NCI-H2029 treated with DMSO at 0.1 percent for 48 hours (cell line): ENCODE measurements around the gene CGB5.
"Not testable (repeated sequence)": the region's sequence is repeated elsewhere in the genome, so short reads cannot be mapped to it uniquely, and the experiment has no call there.

ENCODE experiments used
- DNase-seq: peaks from one replicate; lab custom pipeline; 2025; lab: John Stamatoyannopoulos, UW

CGB5 gene

DNA sequence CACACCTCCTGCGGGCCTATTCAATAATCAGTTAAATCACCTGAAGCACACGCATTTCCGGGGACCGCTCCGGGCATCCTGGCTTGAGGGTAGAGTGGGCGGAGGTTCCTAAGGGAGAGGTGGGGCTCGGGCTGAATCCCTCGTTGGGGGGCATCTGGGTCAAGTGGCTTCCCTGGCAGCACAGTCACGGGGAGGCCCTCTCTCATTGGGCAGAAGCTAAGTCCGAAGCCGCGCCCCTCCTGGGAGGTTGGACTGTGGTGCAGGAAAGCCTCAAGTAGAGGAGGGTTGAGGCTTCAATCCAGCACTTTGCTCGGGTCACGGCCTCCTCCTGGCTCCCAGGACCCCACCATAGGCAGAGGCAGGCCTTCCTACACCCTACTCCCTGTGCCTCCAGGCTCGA, at the start of gene CGB5:
CGB5 (plus strand) TSS at position 301 of the 400 bp plus-strand sequence. CDS start 362 bp downstream, outside the sequence.
- DNase-seq = not testable (repeated sequence)

DNA sequence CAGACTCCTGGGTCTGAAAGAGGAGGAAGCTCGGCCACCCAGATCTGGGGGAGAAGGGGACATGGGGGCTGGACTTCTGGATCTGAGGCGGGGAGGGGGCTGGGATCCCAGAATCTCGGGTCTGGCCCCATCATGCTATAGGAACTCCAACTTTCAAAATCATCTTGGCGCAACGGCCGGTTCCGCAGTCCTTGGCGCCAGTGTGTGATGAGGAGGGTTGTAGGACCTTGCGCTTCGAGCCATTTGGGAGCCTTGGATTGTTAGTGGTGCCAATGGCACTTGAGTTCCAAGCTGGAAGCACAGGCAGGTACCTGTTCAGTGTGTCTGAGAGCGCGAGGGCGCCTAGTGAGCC, 49.6 kb upstream of the CGB5 start:
- no peak for DNase-seq

DNA sequence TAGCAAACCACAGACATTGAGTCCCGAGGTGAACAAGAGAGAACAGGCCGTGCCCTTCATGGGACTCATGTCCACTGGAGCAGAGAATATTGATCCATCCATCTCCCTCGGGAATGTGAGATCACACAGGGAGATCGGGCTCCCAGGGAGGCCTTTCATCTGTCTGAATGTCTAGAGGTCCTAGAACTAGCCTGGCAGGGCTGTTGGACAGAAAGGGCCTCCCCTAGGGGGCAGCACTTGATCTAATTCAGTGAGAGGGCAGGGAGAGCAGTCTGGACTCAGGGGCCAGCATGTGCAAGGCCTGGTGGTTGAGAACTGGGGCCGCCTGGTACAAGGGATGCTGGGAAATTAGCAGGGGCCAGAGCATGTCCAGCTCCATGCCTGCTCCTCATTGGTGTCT, 45.7 kb upstream of the CGB5 start:
- DNase-seq = no peak

DNA sequence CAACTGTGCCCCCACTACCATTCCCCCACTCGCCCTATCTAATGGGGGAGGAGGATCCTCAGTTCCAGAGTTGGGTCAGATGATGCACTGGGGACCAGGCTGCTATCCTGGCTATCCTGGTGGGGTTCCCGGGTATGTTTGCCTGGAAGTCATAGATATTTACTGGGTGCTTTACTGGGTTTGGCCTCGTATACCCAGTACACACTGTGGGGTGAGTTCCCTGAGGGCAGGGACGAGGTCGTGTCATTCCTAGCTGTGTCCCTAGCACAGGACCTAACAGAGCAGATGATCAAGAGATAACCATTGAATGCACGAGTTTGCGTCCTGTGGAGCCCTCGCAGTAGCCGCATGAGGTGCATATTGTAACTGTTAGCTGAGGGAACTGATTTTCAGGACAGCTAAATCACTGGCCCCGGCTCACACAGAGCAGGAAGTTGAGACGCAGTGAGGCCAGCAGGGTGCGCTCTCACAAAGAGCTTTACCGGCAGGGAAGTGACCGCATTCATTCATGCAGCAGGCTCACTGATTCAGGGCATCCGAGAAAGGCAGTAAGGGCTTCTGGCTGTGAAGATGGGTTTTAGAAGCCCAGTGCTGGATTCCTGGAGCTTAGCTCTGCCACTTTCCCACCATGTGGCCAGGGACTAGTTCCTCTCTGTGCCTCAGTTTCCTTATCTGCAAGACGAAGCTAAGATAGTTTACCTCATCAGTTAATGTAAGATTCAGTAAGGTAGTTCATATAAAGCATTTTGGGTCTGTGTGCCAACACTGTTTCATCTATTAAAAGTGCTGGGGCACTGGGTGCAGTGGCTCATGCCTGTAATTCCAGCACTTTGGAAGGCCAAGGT, 43.9 kb upstream of the CGB5 start:
- DNase-seq = no peak

DNA sequence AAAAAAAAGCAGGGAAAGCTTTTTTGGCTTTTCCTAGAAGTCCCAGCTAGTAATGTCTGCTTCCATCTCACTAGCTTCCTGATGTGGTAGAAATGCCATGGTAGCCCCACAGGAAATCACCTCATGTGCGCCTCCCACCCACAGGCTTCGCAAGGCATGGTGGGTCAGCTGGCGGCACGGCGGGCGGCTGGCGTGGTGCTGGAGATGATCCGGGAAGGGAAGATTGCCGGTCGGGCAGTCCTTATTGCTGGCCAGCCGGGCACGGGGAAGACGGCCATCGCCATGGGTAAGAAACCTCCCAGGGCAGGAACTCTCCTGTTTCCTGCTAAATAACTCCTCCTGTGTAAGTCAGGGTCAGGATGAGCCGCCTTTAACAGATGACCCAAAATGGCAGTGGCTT, 39.5 kb upstream of the CGB5 start:
- no peak for DNase-seq

GRCh38 chr19:49004964-49005614, 38.6 kb upstream of the CGB5 start:
- no peak for DNase-seq

DNA sequence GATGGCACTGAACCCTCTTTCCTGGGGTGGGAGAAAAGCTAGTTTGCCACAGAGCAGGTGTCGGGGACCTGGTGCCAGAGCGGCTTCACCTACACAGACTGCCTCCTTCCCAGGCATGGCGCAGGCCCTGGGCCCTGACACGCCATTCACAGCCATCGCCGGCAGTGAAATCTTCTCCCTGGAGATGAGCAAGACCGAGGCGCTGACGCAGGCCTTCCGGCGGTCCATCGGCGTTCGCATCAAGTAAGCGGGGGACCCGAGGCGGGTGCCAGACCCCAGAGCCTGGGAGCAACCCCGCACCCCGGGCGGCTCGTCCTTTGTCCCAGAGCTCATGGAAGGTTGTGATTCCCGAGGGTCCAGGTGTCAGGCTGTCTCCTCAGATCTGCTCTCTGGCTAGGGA, 36.7 kb upstream of the CGB5 start:
- no peak for DNase-seq

DNA sequence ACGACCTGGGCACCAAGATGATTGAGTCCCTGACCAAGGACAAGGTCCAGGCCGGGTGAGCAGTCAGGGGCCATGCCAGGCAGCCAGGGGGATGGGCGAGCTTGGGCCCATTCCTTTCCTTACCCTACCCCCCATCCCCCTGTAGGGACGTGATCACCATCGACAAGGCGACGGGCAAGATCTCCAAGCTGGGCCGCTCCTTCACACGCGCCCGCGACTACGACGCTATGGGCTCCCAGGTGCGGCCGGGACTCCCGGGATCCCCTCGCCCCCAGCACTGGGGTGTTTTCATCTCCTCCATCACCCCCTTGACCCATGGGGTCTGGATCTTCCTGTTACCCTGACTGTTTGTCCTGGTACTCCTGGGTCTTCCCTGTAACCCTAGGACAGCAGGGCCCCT, 33.8 kb upstream of the CGB5 start:
- DNase-seq = no peak

GRCh38 chr19:49010453-49010852, 33.2 kb upstream of the CGB5 start:
- no peak for DNase-seq

DNA sequence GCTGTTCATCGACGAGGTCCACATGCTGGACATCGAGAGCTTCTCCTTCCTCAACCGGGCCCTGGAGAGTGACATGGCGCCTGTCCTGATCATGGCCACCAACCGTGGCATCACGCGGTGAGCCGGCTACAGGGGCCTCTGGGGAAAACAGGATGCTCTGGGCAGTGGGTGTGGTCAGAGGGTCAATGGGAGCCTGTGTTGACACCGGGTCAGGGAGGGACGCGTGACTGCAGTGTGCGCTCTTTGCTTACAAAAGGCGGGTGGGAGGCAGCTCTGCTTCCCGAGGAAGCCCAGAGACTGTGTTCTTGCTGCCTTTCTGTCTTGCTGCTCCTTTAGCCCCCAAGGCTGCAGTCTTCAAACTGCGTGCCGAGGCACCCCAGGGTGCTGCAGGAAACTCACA, 32.5 kb upstream of the CGB5 start:
- DNase-seq = no peak

DNA sequence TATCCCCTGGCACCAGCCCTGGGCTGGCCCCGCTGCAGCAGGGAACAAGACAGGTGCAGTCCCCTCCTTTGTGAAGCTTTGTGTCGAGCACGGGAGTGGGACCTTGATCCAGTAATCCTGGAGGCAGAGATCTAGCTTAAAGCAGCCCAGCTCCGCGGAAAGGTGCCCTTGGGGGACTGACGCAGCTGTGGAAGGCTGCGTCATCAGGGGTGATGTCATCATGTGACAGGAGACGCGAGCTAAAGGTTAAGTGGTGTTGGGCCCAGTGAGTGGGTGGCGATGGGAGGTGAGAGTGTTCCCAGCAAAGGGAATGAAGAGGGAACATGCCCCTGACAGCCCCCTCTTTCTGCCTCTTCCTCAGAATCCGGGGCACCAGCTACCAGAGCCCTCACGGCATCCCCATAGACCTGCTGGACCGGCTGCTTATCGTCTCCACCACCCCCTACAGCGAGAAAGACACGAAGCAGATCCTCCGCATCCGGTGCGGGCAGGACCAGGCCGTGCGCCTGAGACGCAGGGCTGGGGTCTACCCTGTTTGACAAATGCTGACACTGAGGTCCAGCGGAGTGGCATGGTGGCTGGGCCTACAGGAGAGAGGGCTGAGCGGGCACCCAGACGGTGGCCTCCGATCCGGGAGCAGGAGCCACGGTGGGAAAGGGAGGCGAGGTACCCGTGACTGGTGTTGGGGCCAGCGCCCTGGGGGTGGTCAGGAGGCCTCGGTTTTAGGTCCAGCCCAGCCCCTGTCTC, 29.4 kb upstream of the CGB5 start:
- DNase-seq = no peak

DNA sequence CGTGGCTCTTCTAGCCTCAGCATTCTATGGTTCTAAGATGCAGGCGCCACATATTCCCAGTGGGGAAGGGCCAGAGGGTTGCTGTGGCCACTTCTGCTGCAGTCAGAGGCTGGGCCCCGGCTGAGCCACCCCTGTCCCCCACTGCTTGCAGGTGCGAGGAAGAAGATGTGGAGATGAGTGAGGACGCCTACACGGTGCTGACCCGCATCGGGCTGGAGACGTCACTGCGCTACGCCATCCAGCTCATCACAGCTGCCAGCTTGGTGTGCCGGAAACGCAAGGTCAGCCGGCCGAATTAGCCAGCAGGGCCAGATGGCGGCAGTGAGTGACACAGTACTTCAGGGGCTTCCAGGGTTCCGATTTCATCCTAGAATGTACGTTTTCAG, 28.8 kb upstream of the CGB5 start:
- no peak for DNase-seq

GRCh38 chr19:49016067-49016839, 27.4 kb upstream of the CGB5 start:
- no peak for DNase-seq

- DNase-seq = no peak
These were observed 26.5 kb upstream of the CGB5 start, which contains the start of gene LHB for GRCh38 chr19:49017041-49017665. Gene LHB, minus strand, starts transcription at chr19:49017091. Its CDS starts 10 bp downstream, at chr19:49017081.

GRCh38 chr19:49017666-49018351, 25.8 kb upstream of the CGB5 start:
- no peak for DNase-seq

- not testable (repeated sequence) for DNase-seq
These were observed 25.0 kb upstream of the CGB5 start for GRCh38 chr19:49018388-49019241.

GRCh38 chr19:49019242-49019932, 24.3 kb upstream of the CGB5 start:
- DNase-seq = no peak

GRCh38 chr19:49020342-49020741, 23.3 kb upstream of the CGB5 start:
- no peak for DNase-seq
